ENCODE data around the gene IZUMO1R.
"Not testable (repeated sequence)": the region's sequence is repeated elsewhere in the genome, so short reads cannot be mapped to it uniquely, and the experiment has no call there.

IZUMO1R gene

DNA sequence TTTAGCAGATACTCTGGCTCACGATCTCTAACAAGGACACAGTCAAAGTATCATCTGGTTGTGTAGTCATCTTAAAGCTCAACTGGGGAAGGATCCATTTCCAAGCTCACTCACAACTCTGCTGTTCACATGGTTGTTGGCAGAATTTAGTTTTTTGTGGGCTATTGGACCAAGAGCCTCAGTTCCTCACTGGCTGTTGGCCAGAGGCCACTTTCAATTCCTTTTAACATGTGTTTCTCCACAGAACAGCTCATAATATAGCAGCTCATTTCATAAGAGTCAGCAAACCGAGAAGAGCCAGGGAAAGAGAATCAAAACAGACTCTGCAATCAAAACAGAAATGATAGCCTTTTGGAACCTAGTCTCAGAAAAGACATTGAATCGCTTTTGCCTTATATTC, 22.6 kb downstream of the IZUMO1R start:
- no peak for DNase-seq

DNA sequence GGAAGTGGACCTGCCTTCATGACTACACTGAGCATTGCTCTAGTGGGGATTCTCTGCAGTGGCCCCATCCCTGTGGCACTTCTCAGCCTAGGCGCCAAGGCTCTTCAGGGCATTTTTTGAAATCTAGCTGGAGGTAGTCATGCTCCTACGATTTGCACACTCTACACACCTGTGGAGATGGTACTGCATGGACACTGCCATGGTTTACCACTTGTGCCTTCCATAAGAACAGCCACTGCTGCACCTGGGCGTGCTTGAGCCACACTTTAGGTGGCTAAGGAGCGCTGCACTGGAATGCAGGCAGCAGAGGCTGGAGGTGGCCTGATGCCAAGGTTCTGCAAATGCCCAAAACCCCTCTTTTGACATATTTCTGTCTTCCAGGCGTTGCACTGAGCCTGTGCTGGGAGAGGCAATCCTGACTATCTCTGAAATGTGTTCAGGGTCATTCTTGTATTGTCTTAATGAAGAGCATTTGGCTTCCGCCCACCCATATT, 24.3 kb downstream of the IZUMO1R start:
- no peak for DNase-seq

DNA sequence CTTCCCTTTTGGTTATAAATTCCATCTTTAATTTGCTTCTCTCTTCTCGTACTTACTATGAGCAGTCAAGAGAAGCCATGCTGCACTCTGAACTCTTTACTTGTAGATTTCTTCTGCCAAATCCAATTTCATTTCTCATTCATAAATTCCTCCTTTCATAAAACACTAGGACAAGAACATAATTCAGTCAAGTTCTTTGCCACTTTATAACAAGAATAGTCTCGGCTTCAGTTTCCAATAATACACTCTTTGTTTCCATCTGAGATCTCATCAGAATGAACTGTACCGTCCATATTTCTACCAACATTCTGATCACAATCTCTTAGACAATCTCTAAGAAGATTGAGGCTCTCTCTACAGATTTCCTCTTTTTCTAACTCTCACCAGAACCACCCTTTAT, 25.1 kb downstream of the IZUMO1R start:
- no peak for DNase-seq

DNA sequence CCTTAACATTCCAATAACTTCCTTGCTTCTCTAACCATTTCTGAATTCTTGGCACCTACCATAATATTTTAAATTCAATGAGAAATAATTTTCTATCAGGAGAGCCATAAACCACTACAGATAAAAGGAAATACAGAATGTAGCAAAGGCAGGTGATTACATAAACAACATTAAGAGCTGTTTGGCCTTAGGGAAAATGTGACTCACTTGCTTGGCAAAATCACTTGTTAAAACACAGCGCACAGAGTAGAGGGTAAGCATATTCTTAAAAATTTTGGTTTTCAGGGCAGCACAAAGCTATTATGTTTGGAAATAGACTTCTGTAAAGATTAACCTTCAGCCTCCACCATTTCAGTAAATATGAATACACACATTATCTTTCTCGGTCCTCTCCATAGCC, 26.4 kb downstream of the IZUMO1R start:
- no peak for DNase-seq

DNA sequence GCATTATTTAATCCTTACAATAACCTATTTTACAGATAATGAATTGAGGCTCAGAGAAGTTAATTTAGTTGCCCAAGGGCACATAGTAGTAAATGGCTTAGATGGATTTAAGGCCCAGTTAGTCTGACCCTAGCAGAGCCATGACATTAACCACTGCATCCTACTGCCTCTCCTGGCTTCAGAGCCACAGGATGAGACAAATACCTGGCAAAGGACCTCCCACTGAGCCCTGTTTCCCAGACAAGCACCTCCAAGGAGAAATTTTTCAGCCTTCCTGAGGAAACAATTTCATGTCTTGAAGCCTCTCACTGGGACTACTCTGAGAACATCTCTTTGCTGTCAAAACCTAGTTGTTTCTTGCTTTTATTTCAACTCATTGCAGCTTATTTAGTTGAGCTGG, 28.4 kb downstream of the IZUMO1R start:
- DNase-seq, result no peak

DNA sequence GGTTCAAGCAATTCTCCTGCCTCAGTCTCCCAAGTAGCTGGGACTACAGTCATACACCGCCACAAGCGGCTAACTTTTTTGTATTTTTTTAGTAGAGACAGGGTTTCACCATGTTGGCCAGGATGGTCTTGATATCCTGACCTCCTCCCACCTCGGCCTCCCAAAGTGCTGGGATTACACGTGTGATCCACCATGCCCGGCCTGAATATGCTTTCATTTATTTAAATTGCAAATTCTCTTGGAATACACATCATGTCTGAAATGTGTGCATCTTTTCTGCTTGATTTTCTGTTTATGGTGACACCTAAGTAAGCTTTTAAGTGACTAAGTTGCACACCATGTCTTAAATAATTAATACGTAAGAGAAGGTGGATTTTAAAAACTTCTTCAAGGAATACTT, 31.7 kb downstream of the IZUMO1R start:
- DNase-seq, result no peak

DNA sequence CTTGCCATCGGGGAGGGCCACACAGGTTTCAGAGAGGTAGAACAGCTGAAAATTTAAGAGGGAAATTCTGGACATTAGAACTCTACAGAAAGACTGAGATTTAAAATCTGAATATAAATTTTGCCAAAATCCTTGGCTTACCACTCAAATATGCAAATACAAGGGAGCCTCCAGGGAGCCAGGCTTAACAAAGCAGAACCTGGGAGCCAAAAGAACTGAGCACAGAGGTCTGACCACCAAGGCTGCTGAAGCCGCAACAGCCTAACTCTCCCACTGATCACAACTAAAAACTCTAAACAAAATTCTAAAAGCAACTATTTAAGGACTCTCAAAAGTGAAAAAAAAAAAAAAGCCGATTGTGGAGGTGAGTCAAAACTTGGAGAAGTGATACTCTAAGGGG, 34.3 kb downstream of the IZUMO1R start:
- DNase-seq, result no peak

DNA sequence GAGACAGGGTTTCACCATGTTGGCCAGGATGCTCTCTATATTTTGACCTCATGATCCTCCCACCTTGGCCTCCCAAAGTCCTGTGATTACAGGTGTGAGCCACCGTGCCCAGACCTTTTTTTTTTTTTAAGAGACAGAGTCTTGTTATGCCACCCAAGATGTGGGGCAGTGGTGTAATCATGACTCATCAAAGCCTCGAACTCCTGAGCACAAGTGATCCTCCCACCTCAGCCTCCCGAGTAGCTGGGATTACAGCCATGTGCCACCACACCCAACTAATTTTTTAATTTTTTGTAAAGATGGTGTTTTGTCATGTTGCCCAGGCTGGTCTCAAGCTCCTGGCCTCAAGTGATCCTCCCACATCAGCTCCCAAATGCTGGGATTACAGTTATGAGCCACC, 37.9 kb downstream of the IZUMO1R start:
- DNase-seq, result no peak

DNA sequence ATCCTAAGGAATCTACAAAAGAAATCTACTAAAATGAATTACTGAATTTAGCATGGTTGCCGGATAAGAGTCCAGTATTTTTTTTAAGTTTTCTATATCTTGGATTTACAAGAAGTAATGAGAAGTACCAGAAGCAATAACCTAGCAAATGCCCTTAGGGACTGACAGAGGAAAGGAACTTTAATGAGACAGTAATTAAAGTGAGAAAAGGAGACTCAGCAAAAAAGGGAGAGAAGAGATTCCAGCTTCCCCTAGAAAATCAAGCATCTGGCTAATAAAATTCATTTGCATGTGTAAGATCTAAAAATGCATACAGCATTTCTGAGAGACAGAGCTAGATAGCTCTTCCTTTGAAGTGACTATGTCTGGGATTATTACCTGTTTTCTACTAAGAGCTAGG, 39.1 kb downstream of the IZUMO1R start:
- no peak for DNase-seq

DNA sequence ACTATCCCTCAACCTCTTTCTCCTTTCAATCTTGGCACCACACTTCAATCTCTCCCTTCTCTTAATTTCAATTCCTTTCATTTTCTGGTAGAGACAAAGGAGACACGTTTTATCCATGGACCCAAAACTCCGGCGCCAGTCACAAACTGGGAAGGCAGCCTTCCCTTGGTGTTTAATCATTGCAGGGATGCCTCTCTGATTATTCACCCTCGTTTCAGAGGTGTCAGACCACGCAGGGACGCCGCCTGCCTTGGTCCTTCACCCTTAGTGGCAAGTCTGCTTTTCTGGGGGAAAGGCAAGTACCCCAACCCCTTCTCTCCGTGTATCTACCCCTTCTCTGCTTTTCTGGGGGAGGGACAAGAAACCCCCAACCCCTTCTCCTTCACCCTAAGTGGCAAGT, 41.9 kb downstream of the IZUMO1R start:
- not testable (repeated sequence) for DNase-seq

DNA sequence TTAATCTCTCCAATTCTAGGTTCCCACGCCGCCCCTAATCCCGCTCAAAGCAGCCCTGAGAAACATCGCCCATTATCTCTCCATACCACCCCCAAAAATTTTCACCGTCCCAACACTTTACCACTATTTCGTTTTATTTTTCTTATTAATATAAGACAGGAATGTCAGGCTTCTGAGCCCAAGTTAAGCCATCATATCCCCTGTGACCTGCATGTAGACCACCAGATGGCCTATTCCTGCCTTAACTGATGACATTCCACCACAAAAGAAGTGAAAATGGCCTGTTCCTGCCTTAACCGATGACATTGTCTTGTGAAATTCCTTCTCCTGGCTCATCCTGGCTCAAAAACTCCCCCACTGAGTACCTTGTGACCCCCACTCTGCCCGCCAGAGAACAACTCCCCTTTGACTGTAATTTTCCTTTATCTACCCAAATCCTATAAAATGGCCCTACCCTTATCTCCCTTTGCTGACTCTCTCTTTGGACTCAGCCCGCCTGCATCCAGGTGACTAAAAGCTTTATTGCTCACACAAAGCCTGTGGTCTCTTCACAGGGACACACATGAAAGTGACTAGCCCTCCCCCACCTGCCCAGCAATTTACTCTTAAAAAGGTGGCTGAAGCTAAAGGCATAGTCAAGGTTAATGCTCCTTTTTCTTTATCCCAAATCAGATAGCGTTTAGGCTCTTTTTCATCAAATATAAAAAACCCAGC, 46.6 kb downstream of the IZUMO1R start:
- not testable (repeated sequence) for DNase-seq

Data from SHP77 (cell line).